HCT116 (cell line): ENCODE data around the gene ERICH6B.

Experiments used
- CEBPB ChIP-seq: IDR thresholded peaks from 2 replicates; pipeline ENCODE4 v1.6.1; 2012; ENCODE audit warnings: low read depth
- CTCF ChIP-seq, 3 experiments: fragments of 200-600 bp in 1 of 3; sonication (generic) in 1 of 3; IDR thresholded peaks in 2 of 3; conservative IDR thresholded peaks in 1 of 3; 2 replicates each; pipeline ENCODE4 v1.5.1; 2012 to 2017; ENCODE audit warnings: low read depth in 2 of 3, low read length in 2 of 3, antibody characterized with exemption in 1 of 3, borderline replicate concordance in 1 of 3, control low read depth in 1 of 3, mild to moderate bottlenecking in 1 of 3, mixed read lengths in 1 of 3, mixed run types in 1 of 3, moderate library complexity in 1 of 3; ENCODE audit not compliant: insufficient read depth in 1 of 3
- EGR1 ChIP-seq: IDR thresholded peaks from 2 replicates; pipeline ENCODE4 v1.6.1; 2012; ENCODE audit warnings: low read depth
- JUND ChIP-seq: IDR thresholded peaks from 2 replicates; pipeline ENCODE4 v1.6.1; 2012

- TF ChIP-seq CTCF (IDR thresholded peaks at IDR 0.05 in 2 of 3, conservative IDR thresholded peaks at IDR 0.05 in 1 of 3; ENCODE audit: borderline replicate concordance in 1 of 3, insufficient read depth in 1 of 3, low read depth in 2 of 3, low read length in 2 of 3) (no peak), JUND (no peak), CEBPB (no peak), EGR1 (no peak)
These were observed 73.7 kb downstream of the ERICH6B start for GRCh38 chr13:45541806-45542205.
